Measurements from ENCODE around the gene STXBP3.

Gene STXBP3

DNA sequence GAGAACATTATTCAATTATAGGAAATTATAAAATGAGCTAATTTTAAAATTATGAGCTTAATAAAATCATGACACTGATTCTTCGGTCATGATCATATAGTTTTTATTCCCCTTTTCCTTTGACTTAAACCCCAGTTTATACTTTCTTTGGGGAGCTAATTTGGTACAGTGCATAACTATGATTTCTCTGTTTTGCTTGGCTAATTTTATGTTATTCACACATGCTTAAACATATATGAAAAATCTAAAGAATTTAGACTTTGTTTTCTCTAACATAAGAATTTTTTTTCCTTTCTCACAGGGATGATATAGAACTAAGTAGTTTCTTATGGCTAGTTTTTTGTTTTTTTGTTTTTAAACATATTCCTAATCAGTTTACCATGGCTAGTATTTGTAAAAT, 52.5 kb downstream of the STXBP3 start:
- no peak for DNase-seq (ENCODE audit: low read depth in 2 of 2)

DNA sequence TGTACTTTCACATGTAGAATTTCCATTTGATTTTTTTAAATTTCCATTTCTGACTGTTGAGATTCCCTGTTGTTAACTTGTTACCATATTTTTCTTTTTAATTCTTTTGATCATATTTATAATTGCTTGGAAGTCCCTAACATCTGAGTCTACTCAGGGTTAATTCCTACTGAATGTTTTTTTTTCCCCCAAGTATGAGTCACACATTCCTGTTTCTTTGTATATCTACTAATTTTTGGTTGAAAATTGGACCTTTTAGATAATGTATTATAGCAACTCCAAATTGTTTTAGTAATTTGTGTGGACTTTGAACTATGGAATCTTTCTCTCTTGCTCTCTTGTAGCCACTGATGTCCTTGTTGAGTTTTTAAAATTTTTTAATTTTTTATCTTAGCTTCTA, 54.6 kb downstream of the STXBP3 start:
- DNase-seq (ENCODE audit: low read depth in 2 of 2): no peak

DNA sequence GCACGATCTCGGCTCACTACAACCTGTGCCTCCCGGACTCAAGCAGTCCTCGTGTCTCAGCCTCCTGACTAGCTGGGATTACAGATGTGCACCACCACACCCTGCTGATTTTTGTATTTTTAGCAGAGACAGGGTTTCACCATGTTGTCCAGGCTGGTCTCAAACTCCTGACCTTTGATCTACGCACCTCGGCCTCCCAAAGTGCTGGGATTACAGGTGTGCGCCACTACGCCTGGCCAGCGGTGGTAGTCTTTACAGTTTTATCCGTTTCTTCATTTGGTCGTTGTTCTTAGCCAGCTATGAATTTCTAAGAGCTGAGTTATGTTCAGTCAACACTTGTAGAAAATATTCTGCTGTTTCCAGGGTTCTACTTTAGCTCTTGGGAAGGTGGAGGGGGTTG, 57.1 kb downstream of the STXBP3 start:
- no peak for DNase-seq (ENCODE audit: low read depth in 2 of 2)

GRCh38 chr1:108808438-108808837, 62.0 kb downstream of the STXBP3 start:
- DNase-seq (ENCODE audit: low read depth in 2 of 2): no peak

- no peak for DNase-seq (ENCODE audit: low read depth in 2 of 2)
These were observed 65.1 kb downstream of the STXBP3 start for GRCh38 chr1:108811611-108812010.

DNA sequence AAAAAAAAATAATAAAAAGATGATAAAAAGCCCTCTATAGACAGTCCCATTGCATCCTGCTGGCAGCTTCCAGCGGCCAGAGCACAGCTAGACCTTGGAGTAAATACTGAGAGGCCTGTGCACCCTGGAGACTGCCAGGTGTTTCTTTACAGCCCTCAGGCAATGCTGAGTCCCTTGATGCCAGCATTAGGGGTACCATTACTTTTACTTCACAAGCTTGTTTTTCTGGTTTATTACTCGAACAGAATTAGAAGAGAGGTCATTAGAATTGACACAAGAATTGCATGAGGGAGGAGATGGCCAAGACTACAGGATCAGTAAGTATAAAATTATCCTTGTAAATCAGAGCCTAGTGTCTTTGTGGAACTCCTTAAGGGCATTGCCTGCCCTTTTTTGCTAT, 66.9 kb downstream of the STXBP3 start:
- DNase-seq (ENCODE audit: low read depth in 2 of 2): no peak

- no peak for DNase-seq (ENCODE audit: low read depth in 2 of 2)
These were observed 68.1 kb downstream of the STXBP3 start for GRCh38 chr1:108814343-108815125.

DNA sequence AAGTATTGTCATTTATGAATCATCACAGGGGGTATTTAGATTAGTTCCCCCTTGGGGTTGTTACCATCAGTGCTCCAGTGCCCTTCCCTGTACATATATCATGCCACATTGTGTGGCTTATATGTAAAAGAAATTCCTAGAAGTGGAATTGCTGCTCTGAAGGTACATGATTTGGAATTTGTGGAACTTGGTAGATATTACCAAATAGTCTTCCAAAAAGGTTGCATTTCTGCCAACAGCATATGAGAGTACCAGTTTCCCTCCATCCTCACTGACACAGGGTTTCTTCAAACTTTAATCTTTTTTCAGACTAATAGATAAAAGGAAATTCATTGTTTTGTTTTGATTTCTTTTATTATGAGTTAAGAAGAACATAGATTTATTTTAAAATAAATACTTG, 69.1 kb downstream of the STXBP3 start:
- no peak for DNase-seq (ENCODE audit: low read depth in 2 of 2)

DNA sequence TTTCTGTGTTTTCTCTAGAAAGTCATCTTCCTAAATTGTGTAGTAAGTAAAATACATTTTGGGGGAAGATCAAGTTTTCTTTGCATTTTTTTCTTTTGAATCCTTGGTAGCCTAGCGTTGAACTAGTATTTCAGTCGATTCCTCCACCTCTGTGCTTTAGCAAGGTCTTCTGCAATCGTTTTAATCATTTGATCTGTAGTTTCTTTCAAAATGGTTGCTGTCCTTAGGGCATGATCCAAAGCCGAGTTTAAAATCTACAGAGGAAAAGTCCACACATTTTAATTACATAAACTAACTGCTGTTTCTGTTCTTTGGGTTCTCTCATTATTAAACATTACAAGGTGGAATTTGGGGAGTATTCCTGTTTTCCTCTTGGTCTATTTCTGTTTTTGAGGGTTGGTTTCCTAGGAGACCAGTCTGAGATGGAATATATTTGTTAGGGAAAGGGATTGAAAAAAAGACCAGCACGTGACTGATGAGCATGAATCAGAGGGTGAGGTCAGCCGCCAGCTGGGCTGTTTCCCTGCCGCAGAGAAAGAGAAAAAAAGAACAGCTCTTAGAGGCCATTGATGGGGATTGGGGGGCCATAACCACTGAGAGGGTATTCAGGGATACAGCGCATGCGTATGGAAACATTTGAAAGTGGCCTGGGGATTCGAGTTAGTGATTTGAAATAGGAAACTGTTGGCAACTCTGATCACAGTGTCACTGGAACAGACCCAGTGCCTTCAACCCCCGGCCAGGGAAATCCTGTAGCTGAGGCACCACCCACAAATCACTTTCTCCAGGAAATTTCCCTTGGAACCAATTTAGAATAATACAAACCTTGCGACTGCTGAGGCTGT, 69.8 kb downstream of the STXBP3 start:
- DNase-seq (ENCODE audit: low read depth in 2 of 2): no peak

GRCh38 chr1:108817016-108817415, 70.5 kb downstream of the STXBP3 start:
- no peak for DNase-seq (ENCODE audit: low read depth in 2 of 2)

DNA sequence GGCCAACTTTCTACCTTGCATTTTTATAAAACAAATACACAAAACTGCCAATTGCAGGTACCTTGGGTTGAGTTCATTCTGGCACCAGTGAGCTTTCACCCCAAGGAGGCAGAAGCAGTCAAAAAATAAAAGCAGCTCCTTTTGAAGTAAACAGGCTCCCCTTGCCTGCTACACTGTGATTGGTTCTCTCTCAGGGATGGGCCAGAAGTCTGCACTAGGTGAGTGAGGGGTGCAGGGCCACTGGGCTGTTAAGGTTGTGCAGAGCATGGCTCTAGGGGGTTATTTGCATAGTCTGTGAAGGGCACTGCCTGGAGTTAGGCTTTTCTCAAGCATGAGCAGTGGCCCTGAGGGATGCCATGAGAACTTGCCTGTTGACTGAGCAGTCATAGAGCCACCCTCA, 71.3 kb downstream of the STXBP3 start:
- DNase-seq (ENCODE audit: low read depth in 2 of 2): no peak

DNA sequence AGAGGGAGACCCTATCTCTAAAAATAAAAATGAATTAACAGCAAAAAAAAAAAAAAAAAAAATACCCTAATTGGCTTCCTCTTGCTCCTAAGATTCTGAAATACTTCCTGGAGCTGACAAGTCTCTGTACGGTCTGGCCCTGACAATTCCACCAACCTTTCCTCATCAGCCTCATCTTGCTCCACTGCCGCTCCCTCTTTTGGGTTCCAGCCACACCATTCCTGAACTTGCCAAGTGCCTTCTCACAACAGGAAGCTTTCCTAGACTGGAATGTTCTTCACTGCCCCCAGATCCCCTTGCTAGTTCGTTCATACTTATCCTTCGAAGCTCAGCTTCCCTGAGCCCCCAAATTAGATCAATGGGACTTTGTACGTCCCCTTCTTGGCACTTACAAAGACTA, 73.4 kb downstream of the STXBP3 start:
- no peak for DNase-seq (ENCODE audit: low read depth in 2 of 2)

- DNase-seq (ENCODE audit: low read depth in 2 of 2): no peak
These were observed 77.2 kb downstream of the STXBP3 start for GRCh38 chr1:108823632-108824031.

- no peak for DNase-seq (ENCODE audit: low read depth in 2 of 2)
These were observed 77.6 kb downstream of the STXBP3 start for GRCh38 chr1:108824051-108824450.

DNA sequence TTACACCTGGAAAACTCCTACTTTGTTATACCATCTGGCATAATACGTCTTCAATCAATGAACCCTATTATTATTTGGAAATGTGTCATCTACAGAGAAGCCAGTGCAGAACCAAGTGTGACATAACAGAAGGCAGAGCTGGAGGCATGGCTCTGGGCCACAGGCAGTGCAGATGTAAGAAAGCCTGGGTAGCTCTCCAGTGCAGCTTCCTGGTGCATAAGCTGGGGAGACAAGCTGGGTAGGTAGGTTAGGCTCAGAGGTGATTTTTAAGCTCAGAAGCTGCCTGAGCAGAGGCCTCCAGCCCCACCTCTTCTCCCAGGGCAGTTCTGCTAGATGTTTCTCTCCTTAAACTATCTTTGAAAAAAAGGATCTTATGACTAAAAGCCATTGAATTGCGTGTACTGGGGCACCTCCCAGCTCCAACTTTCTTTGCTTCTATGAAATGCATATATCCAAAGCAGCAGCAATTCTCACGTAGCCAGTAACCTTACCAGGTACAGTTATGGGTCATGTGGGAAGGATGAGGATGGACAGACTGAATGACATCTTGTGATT, 79.7 kb downstream of the STXBP3 start:
- DNase-seq (ENCODE audit: low read depth in 2 of 2): no peak

GRCh38 chr1:108828074-108828961, 81.8 kb downstream of the STXBP3 start:
- DNase-seq (ENCODE audit: low read depth in 2 of 2): peak; percentile 14 to 45

DNA sequence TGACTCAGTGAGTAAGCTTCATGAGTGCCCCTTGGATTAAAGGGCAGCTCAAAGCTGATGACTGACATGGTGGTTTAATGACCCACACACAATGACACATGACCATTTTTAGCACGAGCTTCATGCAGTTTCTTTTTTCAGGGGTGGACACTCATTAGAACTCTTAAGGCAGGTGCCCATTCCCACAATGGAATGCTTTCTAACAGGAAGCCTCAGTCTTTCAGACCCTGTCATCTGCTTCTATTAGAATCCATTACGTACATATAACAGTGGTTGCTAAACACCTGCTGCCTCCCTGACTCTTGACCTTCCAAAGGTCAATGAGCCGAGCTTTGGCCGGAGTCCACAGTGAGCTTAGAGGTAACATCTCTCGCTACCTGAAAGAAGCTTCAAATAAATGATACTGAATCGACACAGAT, 83.0 kb downstream of the STXBP3 start:
- no peak for DNase-seq (ENCODE audit: low read depth in 2 of 2)

DNA sequence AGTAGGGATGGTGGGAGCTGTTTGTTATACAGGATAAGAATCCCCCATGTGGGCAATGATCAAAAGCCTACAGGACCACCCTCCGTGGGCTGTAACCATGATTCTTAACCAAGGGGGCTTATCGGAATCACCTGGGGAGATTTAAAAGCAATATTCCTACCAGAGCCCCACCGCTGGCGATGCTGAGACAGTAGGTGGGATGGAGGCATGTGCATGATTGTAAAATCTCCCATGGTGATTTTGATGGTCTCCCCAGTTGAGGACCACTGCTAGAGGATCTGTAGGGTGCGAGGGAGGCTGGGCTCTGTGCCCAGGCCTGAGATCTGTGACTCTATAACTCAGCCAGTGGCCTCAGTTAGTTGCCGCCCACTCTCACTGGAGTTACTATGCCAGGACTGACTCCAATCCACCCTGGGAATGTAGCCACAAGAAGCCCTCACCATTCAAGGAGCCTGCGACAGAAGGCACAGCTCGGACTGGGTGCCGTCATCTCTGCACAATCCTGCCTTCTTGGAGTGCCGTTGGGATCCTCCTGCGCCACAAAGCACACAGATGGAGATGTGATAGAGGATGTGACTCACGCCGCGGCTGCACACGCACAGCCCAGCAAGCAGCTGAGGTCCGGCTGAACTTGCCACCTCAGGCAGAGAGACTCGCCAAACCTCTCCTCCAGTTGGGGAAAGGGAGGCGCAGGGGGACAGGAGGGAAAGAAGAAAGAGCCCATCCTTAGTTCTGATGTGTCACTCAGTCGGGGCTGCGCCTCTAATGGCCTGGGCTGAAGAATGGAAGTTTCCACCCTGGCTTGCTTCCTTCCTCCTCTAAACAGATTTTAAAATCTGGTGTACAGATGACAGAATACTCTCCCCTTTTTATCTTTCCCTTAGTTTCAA, 83.9 kb downstream of the STXBP3 start:
- no peak for DNase-seq (ENCODE audit: low read depth in 2 of 2)

DNA sequence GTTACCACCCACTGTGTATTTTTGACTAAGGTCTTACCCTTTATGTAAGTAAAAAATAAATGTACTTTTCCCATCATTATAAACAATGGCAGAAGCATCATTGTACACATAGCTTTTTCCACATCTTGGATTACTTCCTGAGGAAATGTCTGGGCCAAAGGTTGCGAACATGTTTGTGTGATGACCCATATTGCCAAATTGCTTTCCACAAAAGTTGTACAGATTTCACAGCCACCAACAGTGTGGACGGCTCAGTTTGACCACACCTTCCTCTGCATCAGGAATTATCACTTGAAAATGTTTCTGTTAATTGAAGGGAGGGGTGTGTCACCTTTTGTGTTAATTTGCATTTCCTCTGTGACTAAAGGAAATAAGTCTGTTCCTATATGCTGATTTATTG, 84.8 kb downstream of the STXBP3 start:
- no peak for DNase-seq (ENCODE audit: low read depth in 2 of 2)

DNA sequence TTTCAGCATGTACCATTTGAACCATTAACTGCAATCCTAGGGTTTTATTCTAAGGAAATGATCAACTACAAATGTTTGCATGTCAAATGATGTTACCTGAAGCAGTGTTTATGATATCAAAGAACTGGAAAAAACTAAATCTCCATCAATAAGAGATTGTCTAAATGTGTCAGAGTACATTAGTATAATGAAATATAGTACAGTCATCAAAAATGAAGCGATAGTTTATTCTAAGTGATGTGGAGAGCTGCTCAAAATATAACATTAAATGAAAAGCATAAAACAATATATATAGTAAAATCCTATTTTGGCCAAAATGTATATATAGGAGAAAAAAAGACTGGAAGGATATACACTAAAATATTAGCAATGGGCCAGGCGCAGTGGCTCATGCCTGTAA, 86.5 kb downstream of the STXBP3 start:
- DNase-seq (ENCODE audit: low read depth in 2 of 2): no peak

DNA sequence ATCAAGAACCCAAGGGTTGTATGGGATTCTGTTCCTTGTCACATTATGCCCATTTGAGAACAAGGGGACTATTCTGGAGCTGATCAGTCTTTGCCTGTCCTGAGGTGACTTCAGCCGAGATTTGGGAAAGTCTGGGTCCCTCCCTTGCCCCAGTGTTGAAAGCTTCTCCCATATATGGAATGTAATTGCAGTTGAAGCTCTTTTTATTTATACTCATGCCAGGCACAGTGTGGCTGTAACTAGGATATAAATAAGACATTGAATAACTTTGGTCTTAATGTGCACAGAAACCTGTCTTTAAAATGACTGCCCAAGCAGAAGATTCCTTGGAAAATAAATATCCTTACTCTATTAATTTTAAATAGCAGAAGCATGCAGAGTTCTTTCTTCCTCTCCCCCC, 95.2 kb downstream of the STXBP3 start:
- no peak for DNase-seq (ENCODE audit: low read depth in 2 of 2)
